IMR-90 (cell line): ENCODE measurements around the gene SLC26A4. TPM values are rescaled to one million over a fixed set of nuclear protein-coding genes. Genes with fewer than 3 reads are reported as not detected.
A peak's percentile ranks its signal among the peaks of the same experiment; 100 is the strongest.

Experiments used
- ATAC-seq: fragments of 200-7000 bp; cut with Tn5 transposase; 2 replicates; pipeline ENCODE4 v1.9.1; 2020; ENCODE audit warnings: low read depth, mild to moderate bottlenecking, moderate library complexity
- BruUV-seq: library from RNA; stranded (reverse); fragments of 400-500 nt; replicated peaks from 2 replicates; lab custom pipeline; 2021; lab: Mats Ljungman, UMichigan
- CTCF ChIA-PET: fragments of 300-600 bp; formaldehyde crosslinking; extraction: SDS; loops from one replicate; lab custom pipeline; 2021; ENCODE audit warnings: antibody characterized with exemption; lab: Yijun Ruan, JAX
- POLR2A ChIA-PET: fragments of 300-600 bp; sonication (Branson Sonifier 250); formaldehyde crosslinking; loops from one replicate; lab custom pipeline; 2022; ENCODE audit warnings: antibody characterized with exemption; ENCODE audit not compliant: unreplicated experiment; lab: Charles Lee
- DNase-seq: peaks from one replicate; pipeline ENCODE4 v3.0.0; 2013
- H2AFZ ChIP-seq: replicated peaks from 2 replicates; pipeline ENCODE3; 2013; ENCODE audit warnings: low read length, mild to moderate bottlenecking; ENCODE audit not compliant: poor library complexity
- H2AK5ac ChIP-seq: 2 replicates; pipeline ENCODE4 v1.6.1; 2013; ENCODE audit warnings: low read depth, low read length, inconsistent platforms
- H2AK9ac ChIP-seq: replicated peaks from 2 replicates; pipeline ENCODE3; 2013; ENCODE audit warnings: mild to moderate bottlenecking, low read depth, low read length, moderate library complexity; ENCODE audit not compliant: poor library complexity
- H2BK120ac ChIP-seq: 2 replicates; pipeline ENCODE4 v1.6.1; 2013; ENCODE audit warnings: low read depth, low read length, inconsistent platforms
- H2BK15ac ChIP-seq: 3 replicates; pipeline ENCODE4 v1.6.1; 2013; ENCODE audit warnings: low read depth, low read length, inconsistent platforms
- H2BK20ac ChIP-seq: 2 replicates; pipeline ENCODE4 v1.6.1; 2013; ENCODE audit warnings: low read depth, mild to moderate bottlenecking, inconsistent platforms, low read length, moderate library complexity
- H2BK5ac ChIP-seq: 2 replicates; pipeline ENCODE4 v1.6.1; 2013; ENCODE audit warnings: mild to moderate bottlenecking, low read depth, low read length, inconsistent platforms; ENCODE audit not compliant: poor library complexity, severe bottlenecking
- H3K14ac ChIP-seq: replicated peaks from 2 replicates; pipeline ENCODE4 v1.6.1; 2013; ENCODE audit warnings: low read depth, low read length, inconsistent platforms
- H3K18ac ChIP-seq: 2 replicates; pipeline ENCODE4 v1.6.1; 2013; ENCODE audit warnings: low read depth, low read length, control low read depth
- H3K23ac ChIP-seq: 2 replicates; pipeline ENCODE4 v1.6.1; 2013; ENCODE audit warnings: low read depth, low read length, inconsistent platforms
- H3K27ac ChIP-seq: 2 replicates; pipeline ENCODE4 v1.5.1; 2013; ENCODE audit warnings: mild to moderate bottlenecking, control low read depth, low read length; ENCODE audit not compliant: insufficient read depth
- H3K27me3 ChIP-seq: 2 replicates; pipeline ENCODE4 v1.6.1; 2013; ENCODE audit warnings: low read length; ENCODE audit not compliant: control insufficient read depth, insufficient read depth
- H3K36me3 ChIP-seq: 2 replicates; pipeline ENCODE4 v1.6.1; 2013; ENCODE audit warnings: low read length, mixed read lengths; ENCODE audit not compliant: control insufficient read depth, insufficient read depth
- H3K4ac ChIP-seq: 2 replicates; pipeline ENCODE4 v1.6.1; 2013; ENCODE audit warnings: low read depth, low read length, inconsistent platforms
- H3K4me1 ChIP-seq: 2 replicates; pipeline ENCODE4 v1.6.1; 2013; ENCODE audit warnings: low read length, mixed read lengths; ENCODE audit not compliant: control insufficient read depth, insufficient read depth
- H3K4me2 ChIP-seq: 2 replicates; pipeline ENCODE4 v1.6.1; 2013; ENCODE audit warnings: low read depth, mild to moderate bottlenecking, control low read depth, low read length, moderate library complexity
- H3K4me3 ChIP-seq: 2 replicates; pipeline ENCODE4 v1.5.1; 2013; ENCODE audit warnings: low read depth, mild to moderate bottlenecking, control low read depth, low read length, moderate library complexity; ENCODE audit not compliant: insufficient read depth
- H3K56ac ChIP-seq: 2 replicates; pipeline ENCODE4 v1.6.1; 2013; ENCODE audit warnings: low read length, inconsistent platforms; ENCODE audit not compliant: insufficient read depth; ENCODE audit errors: extremely low read depth
- H3K79me1 ChIP-seq, 2 experiments: 2 replicates each; pipeline ENCODE4 v1.6.1; 2013; ENCODE audit warnings: low read length in 2 of 2, inconsistent platforms in 1 of 2, low read depth in 1 of 2
- H3K9ac ChIP-seq: 2 replicates; pipeline ENCODE4 v1.6.1; 2013; ENCODE audit warnings: low read depth, low read length, control low read depth
- H3K9me1 ChIP-seq: 2 replicates; pipeline ENCODE4 v1.6.1; 2013; ENCODE audit warnings: low read length, inconsistent platforms; ENCODE audit not compliant: insufficient read depth
- H3K9me3 ChIP-seq: 2 replicates; pipeline ENCODE4 v1.6.1; 2013; ENCODE audit warnings: low read length; ENCODE audit not compliant: control insufficient read depth, insufficient read depth
- H4K20me1 ChIP-seq: 2 replicates; pipeline ENCODE4 v1.6.1; 2013; ENCODE audit warnings: low read length, inconsistent platforms; ENCODE audit not compliant: insufficient read depth
- H4K5ac ChIP-seq: 2 replicates; pipeline ENCODE4 v1.6.1; 2013; ENCODE audit warnings: mild to moderate bottlenecking, low read depth, low read length, control low read depth
- H4K8ac ChIP-seq, 2 experiments: 2 replicates each; pipeline ENCODE4 v1.6.1; 2013; ENCODE audit warnings: low read depth in 2 of 2, low read length in 2 of 2, control low read depth in 1 of 2, inconsistent platforms in 1 of 2
- H4K91ac ChIP-seq: 2 replicates; pipeline ENCODE4 v1.6.1; 2013; ENCODE audit warnings: low read depth, low read length, inconsistent platforms; ENCODE audit not compliant: insufficient read depth
- BHLHE40 ChIP-seq: fragments of 150-350 bp; IDR thresholded peaks from 2 replicates; pipeline ENCODE4 v1.6.1; 2016; ENCODE audit warnings: mild to moderate bottlenecking, low read depth, low read length
- CEBPB ChIP-seq: IDR thresholded peaks from 2 replicates; pipeline ENCODE4 v1.6.1; 2012; ENCODE audit warnings: low read depth, low read length, improper control_type of control experiment
- ELK1 ChIP-seq: fragments of 150-350 bp; IDR thresholded peaks from 2 replicates; pipeline ENCODE4 v1.6.1; 2016; ENCODE audit warnings: low read depth, mild to moderate bottlenecking, low read length, moderate library complexity, borderline replicate concordance
- FOS ChIP-seq: fragments of 150-350 bp; IDR thresholded peaks from 2 replicates; pipeline ENCODE4 v1.6.1; 2016; ENCODE audit warnings: low read depth, low read length
- MAFK ChIP-seq: IDR thresholded peaks from 2 replicates; pipeline ENCODE4 v1.6.1; 2012; ENCODE audit warnings: low read depth, low read length, improper control_type of control experiment
- MAZ ChIP-seq: IDR thresholded peaks from 2 replicates; pipeline ENCODE4 v1.6.1; 2012; ENCODE audit warnings: low read depth, mild to moderate bottlenecking, low read length, improper control_type of control experiment, moderate library complexity, borderline replicate concordance
- NFE2L2 ChIP-seq: fragments of 150-350 bp; IDR thresholded peaks from 2 replicates; pipeline ENCODE4 v1.6.1; 2016; ENCODE audit warnings: low read depth, mild to moderate bottlenecking, low read length
- WGBS, 2 experiments: methylation state at CpG; one replicate each; pipeline versions ENCODE4 v1.1.5 to v1.1.7; 2013; ENCODE audit warnings: missing lambda C conversion rate in 2 of 2; ENCODE audit not compliant: insufficient read length in 1 of 2; ENCODE audit errors: extremely low coverage in 2 of 2; 5-methylcytosine and 5-hydroxymethylcytosine counted together
- dilution Hi-C: fragments of 300-500 bp; cut with HindIII; formaldehyde crosslinking; loops from one replicate; pipeline ENCODE4 v1.14.3; 2018; ENCODE audit warnings: low sequenced_read_pairs; ENCODE audit not compliant: unreplicated experiment
- in situ Hi-C: fragments of 300-500 bp; cut with MboI; formaldehyde crosslinking; loops from 3 replicates; pipeline ENCODE4 v1.14.3; 2019; ENCODE audit warnings: low sequenced_read_pairs, inconsistent platforms, mixed read lengths
- intact Hi-C: fragments of 100-400 bp; cut with micrococcal nuclease; formaldehyde crosslinking; loops from 2 replicates; pipeline ENCODE4 v1.10.0; 2022
- polyA plus RNA-seq, 3 experiments: library from polyadenylated mRNA; depleted of rRNA; stranded (reverse); fragments of >200 nt; gene quantifications; 2 replicates each; pipeline ENCODE4 v1.2.3, GENCODE V29; 2012; ENCODE audit warnings: low replicate concordance in 1 of 3
- total RNA-seq: library from RNA; depleted of rRNA; stranded (reverse); fragments of >200 nt; gene quantifications from 2 replicates; pipeline ENCODE4 v1.2.3, GENCODE V29; 2012

SLC26A4 gene
- total and polyA plus RNA-seq, 2 of the 4 experiments (the other 2 are of a cell fraction): 0.09 to 1.1 TPM

- Histone ChIP-seq H3K4me3 (no peak overlapping the region), H3K27me3 (no peaks in the 10 kb centered on the region), H2AK9ac (no peak overlapping the region), H2BK5ac (no peak overlapping the region), H3K4ac (no peak overlapping the region), H3K79me1 (no peaks in the 10 kb centered on the region), H3K9me3 (no peaks in the 10 kb centered on the region), H3K9ac (no peak overlapping the region), H3K9me1 (peaks cover 10% of the 10 kb centered on the region), H3K27ac (no peak overlapping the region), H2AFZ (no peak overlapping the region), H4K8ac (no peak overlapping the region), H3K36me3 (no peaks in the 10 kb centered on the region), H3K18ac (no peak overlapping the region), H3K23ac (no peak overlapping the region), H3K4me1 (peaks cover 17% of the 10 kb centered on the region), H4K20me1 (no peaks in the 10 kb centered on the region), H3K56ac (no peak overlapping the region), H2BK15ac (no peak overlapping the region), H3K4me2 (no peak overlapping the region), H2BK120ac (no peak overlapping the region), H2AK5ac (no peak overlapping the region), H2BK20ac (peak overlapping the region; percentile 9; the same call in 1 of the 2 replicates), H4K91ac (no peak overlapping the region), H3K14ac (no peak overlapping the region), H4K5ac (no peak overlapping the region)
- in situ Hi-C loops (no loop called here), intact Hi-C loops (no loop called here), dilution Hi-C loops (no loop called here)
- ChIA-PET POLR2A (interaction anchor here (0.6 kb wide), 1 partner anchor 8 kb away, joined by 8 read pairs; no protein-coding TSS in a partner anchor), CTCF (interaction anchor here (0.8 to 1.6 kb wide), 2 partner anchors 13 to 45 kb away, joined by 3 to 4 read pairs; no protein-coding TSS in a partner anchor)
- no peak for ATAC-seq
- no peak for DNase-seq
- BruUV-seq: no TSS peak
- WGBS, 2 experiments: 94% methylated on average over 3 of the region's 7 CpGs; no CpG with 5 or more reads in 1 of the 2 experiments
- TF ChIP-seq NFE2L2: no peak
- TF ChIP-seq CEBPB: no peak
- no peak for TF ChIP-seq FOS
- TF ChIP-seq MAFK: no peak
- no peak for TF ChIP-seq MAZ
- no peak for TF ChIP-seq ELK1
- TF ChIP-seq BHLHE40: no peak
Measured at GRCh38 chr7:107690084-107690483, 29.5 kb downstream of the SLC26A4 start.
